ENCODE measurements around the gene CCDC169. TPM values are rescaled to one million over a fixed set of nuclear protein-coding genes. Genes with fewer than 3 reads are reported as not detected.
"Not testable (repeated sequence)": the region's sequence is repeated elsewhere in the genome, so short reads cannot be mapped to it uniquely, and the experiment has no call there.

The CCDC169 gene
- polyA plus RNA-seq, 1 donor from 2014 or later, result 6.9 TPM

- H3K36me3 ChIP-seq (ENCODE audit: insufficient read depth, low read length), result no peaks in the 10 kb centered on the region
- no peaks in the 10 kb centered on the region for H3F3A ChIP-seq (ENCODE audit: insufficient read depth, low read length, poor library complexity, severe bottlenecking)
- peaks cover 13% of the 10 kb centered on the region for H3K79me2 ChIP-seq (replicated peaks; ENCODE audit: insufficient read depth, low read length)
- H3K27ac ChIP-seq (ENCODE audit: low read length), result no peak overlapping the region
- no peak overlapping the region for H3K9ac ChIP-seq (ENCODE audit: low read length)
- no peaks in the 10 kb centered on the region for H4K20me1 ChIP-seq (ENCODE audit: insufficient read depth)
- no peaks in the 10 kb centered on the region for H3K27me3 ChIP-seq (ENCODE audit: insufficient read depth, low read depth, low read length)
- H3K9me2 ChIP-seq (ENCODE audit: insufficient read depth, low read length), result no peaks in the 10 kb centered on the region
- H3K4me2 ChIP-seq (ENCODE audit: low read length), result no peak overlapping the region
- no peak overlapping the region for H2AFZ ChIP-seq (ENCODE audit: low read depth, low read length)
- TF ChIP-seq CTCF (IDR thresholded peaks at IDR 0.05; ENCODE audit: poor library complexity, severe bottlenecking) (no peak), REST (IDR thresholded peaks at IDR 0.05; ENCODE audit: borderline replicate concordance) (no peak), EZH2 (IDR thresholded peaks at IDR 0.05; ENCODE audit: borderline replicate concordance, insufficient read depth, low read length, poor library complexity, severe bottlenecking) (no peak), POLR2AphosphoS5 (IDR thresholded peaks at IDR 0.05) (no peak), TAF1 (IDR thresholded peaks at IDR 0.05; ENCODE audit: low read depth) (no peak), RAD21 (conservative IDR thresholded peaks at IDR 0.05) (no peak), SMC3 (conservative IDR thresholded peaks at IDR 0.05; ENCODE audit: poor library complexity) (no peak), MXI1 (conservative IDR thresholded peaks at IDR 0.05; ENCODE audit: poor library complexity, severe bottlenecking) (no peak), EP300 (conservative IDR thresholded peaks at IDR 0.05; ENCODE audit: poor library complexity, severe bottlenecking) (no peak)
- no peaks in the 10 kb centered on the region for H3K9me3 ChIP-seq (ENCODE audit: low read length)
- H3K4me3 ChIP-seq (ENCODE audit: low read length), result no peak overlapping the region
Observed at GRCh38 chr13:36332986-36333385, 35.4 kb upstream of the CCDC169 start.

GRCh38 chr13:36332255-36332654 is 34.6 kb upstream of the CCDC169 start:
- not testable (repeated sequence) for H3K4me3 ChIP-seq (ENCODE audit: low read length); H3K9ac ChIP-seq (ENCODE audit: low read length); H3K4me2 ChIP-seq (ENCODE audit: low read length); H3F3A ChIP-seq (ENCODE audit: insufficient read depth, low read length, poor library complexity, severe bottlenecking); H3K27me3 ChIP-seq (ENCODE audit: insufficient read depth, low read depth, low read length); H3K9me2 ChIP-seq (ENCODE audit: insufficient read depth, low read length); H2AFZ ChIP-seq (ENCODE audit: low read depth, low read length); H4K20me1 ChIP-seq (ENCODE audit: insufficient read depth); H3K27ac ChIP-seq (ENCODE audit: low read length); H3K36me3 ChIP-seq (ENCODE audit: insufficient read depth, low read length); H3K9me3 ChIP-seq (ENCODE audit: low read length)
- H3K79me2 ChIP-seq (replicated peaks; ENCODE audit: insufficient read depth, low read length), result peaks cover 13% of the 10 kb centered on the region

- no peak for TF ChIP-seq EZH2 (IDR thresholded peaks at IDR 0.05; ENCODE audit: borderline replicate concordance, insufficient read depth, low read length, poor library complexity, severe bottlenecking)
- TF ChIP-seq REST (IDR thresholded peaks at IDR 0.05; ENCODE audit: borderline replicate concordance), result no peak
- no peak for TF ChIP-seq CTCF (IDR thresholded peaks at IDR 0.05; ENCODE audit: poor library complexity, severe bottlenecking)
- TF ChIP-seq MXI1 (conservative IDR thresholded peaks at IDR 0.05; ENCODE audit: poor library complexity, severe bottlenecking), result no peak
- TF ChIP-seq EP300 (conservative IDR thresholded peaks at IDR 0.05; ENCODE audit: poor library complexity, severe bottlenecking), result no peak
- TF ChIP-seq POLR2AphosphoS5 (IDR thresholded peaks at IDR 0.05), result no peak
- no peak for TF ChIP-seq TAF1 (IDR thresholded peaks at IDR 0.05; ENCODE audit: low read depth)
- TF ChIP-seq RAD21 (conservative IDR thresholded peaks at IDR 0.05), result no peak
- TF ChIP-seq SMC3 (conservative IDR thresholded peaks at IDR 0.05; ENCODE audit: poor library complexity), result no peak
- no peaks in the 10 kb centered on the region for H3K27me3 ChIP-seq (ENCODE audit: insufficient read depth, low read depth, low read length)
- no peaks in the 10 kb centered on the region for H3F3A ChIP-seq (ENCODE audit: insufficient read depth, low read length, poor library complexity, severe bottlenecking)
- H3K79me2 ChIP-seq (replicated peaks; ENCODE audit: insufficient read depth, low read length), result peaks cover 13% of the 10 kb centered on the region
- no peaks in the 10 kb centered on the region for H3K9me2 ChIP-seq (ENCODE audit: insufficient read depth, low read length)
- H4K20me1 ChIP-seq (ENCODE audit: insufficient read depth), result no peaks in the 10 kb centered on the region
- H3K4me2 ChIP-seq (ENCODE audit: low read length), result no peak overlapping the region
- no peak overlapping the region for H3K4me3 ChIP-seq (ENCODE audit: low read length)
- H3K9ac ChIP-seq (ENCODE audit: low read length), result no peak overlapping the region
- no peaks in the 10 kb centered on the region for H3K9me3 ChIP-seq (ENCODE audit: low read length)
- no peaks in the 10 kb centered on the region for H3K36me3 ChIP-seq (ENCODE audit: insufficient read depth, low read length)
- H3K27ac ChIP-seq (ENCODE audit: low read length), result no peak overlapping the region
- H2AFZ ChIP-seq (ENCODE audit: low read depth, low read length), result no peak overlapping the region
Observed at GRCh38 chr13:36331280-36331679, 33.7 kb upstream of the CCDC169 start.

Data from neural cell (in vitro differentiated cells).